ENCODE results near the gene QSOX2. TPM values are rescaled to one million over a fixed set of nuclear protein-coding genes. Genes with fewer than 3 reads are reported as not detected.

Gene QSOX2
- total RNA-seq, 6 experiments from 2014 or later = 20.1 to 24.9 (median 21.9) TPM

DNA sequence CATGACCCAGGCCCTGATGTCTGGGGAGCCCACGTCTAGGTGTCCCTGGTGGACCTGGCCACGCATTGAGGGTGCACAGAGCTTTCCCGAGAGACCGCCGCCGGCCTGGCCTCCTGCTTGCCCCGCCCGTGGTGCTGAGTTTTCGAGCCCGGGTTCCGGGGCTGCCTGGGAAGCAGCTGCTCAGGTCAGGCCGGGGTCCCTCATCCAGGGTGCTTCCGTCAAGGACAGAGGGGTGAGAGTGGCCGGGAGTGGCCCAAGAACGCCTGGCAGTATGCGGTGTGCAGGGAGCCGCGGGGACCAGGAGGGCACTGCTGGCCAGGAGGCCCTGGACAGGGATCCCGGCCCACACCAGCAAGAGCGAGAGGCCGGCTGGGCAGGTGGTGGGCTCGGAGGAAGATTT lies 38.7 kb upstream of the QSOX2 start:
- no peak overlapping the region for H3K4me3 Mint-ChIP-seq
- no peaks in the 10 kb centered on the region for H3K36me3 Mint-ChIP-seq (ENCODE audit: low read depth)
- no peak overlapping the region for H3K27ac Mint-ChIP-seq
- peaks cover 24% of the 10 kb centered on the region for H3K27me3 Mint-ChIP-seq (ENCODE audit: insufficient read depth)
- DNase-seq = no peak
- peaks cover 5% of the 10 kb centered on the region; the same call in 1 of the 2 replicates for H3K9me3 Mint-ChIP-seq
- TF ChIP-seq, protein P1, sequence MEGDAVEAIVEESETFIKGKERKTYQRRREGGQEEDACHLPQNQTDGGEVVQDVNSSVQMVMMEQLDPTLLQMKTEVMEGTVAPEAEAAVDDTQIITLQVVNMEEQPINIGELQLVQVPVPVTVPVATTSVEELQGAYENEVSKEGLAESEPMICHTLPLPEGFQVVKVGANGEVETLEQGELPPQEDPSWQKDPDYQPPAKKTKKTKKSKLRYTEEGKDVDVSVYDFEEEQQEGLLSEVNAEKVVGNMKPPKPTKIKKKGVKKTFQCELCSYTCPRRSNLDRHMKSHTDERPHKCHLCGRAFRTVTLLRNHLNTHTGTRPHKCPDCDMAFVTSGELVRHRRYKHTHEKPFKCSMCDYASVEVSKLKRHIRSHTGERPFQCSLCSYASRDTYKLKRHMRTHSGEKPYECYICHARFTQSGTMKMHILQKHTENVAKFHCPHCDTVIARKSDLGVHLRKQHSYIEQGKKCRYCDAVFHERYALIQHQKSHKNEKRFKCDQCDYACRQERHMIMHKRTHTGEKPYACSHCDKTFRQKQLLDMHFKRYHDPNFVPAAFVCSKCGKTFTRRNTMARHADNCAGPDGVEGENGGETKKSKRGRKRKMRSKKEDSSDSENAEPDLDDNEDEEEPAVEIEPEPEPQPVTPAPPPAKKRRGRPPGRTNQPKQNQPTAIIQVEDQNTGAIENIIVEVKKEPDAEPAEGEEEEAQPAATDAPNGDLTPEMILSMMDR (IDR thresholded peaks at IDR 0.05) = no peak
- no peaks in the 10 kb centered on the region for H3K4me1 Mint-ChIP-seq (ENCODE audit: low read depth)

DNA sequence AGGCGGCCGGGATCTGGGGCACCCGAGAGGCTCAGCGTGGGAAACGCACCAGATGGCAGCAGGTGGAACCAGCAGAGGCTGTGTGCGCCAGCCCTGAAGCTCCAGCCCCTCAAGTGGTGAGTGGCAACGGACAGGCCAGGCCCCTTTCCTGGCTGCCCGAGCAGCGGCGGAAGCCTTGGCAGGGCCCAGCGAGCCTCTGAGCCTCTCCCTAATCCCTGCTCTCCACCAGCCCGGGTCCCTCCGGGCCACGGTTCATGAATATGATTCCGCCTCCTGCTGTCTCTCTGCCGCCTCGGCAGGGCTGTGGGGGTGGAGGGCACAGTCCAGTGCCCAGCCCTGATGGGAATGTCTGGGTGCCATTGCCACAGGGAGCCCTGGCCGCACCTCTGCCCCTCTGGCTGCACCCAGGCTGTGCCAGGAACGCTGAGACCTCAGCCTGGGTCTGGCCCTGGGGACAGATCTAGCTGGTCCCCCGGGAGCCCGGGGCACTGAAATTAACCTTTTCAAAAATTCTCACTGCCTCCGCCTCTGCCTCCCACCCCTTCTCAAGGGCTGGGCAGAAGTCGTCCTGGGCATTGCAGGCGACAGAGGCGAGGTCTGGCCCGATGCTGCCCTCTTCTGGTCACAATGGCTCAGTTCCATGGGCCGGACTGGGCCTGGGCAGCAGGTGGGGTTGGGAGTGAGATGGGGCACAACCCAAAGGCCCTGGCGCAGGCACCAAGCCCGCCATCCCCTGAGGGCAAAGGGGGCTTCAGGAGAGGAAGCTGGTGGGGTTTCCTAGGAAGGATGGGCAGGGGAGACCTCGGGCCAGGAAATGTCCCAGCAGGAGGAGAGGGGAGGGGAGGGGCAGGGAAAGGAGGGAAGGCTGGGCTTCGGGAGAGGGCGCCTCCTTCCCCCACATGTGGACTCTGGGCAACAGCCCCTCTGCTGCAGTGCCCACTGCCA lies 38.0 kb upstream of the QSOX2 start:
- Mint-ChIP-seq H3K36me3 (ENCODE audit: low read depth) (no peaks in the 10 kb centered on the region), H3K4me1 (ENCODE audit: low read depth) (no peaks in the 10 kb centered on the region), H3K27me3 (ENCODE audit: insufficient read depth) (peaks cover 32% of the 10 kb centered on the region), H3K27ac (no peak overlapping the region), H3K9me3 (peaks cover 5% of the 10 kb centered on the region; the same call in 1 of the 2 replicates), H3K4me3 (no peak overlapping the region)
- DNase-seq = peak; percentile 50
- TF ChIP-seq, protein P1 (IDR thresholded peaks at IDR 0.05) = peak; percentile 91

DNA sequence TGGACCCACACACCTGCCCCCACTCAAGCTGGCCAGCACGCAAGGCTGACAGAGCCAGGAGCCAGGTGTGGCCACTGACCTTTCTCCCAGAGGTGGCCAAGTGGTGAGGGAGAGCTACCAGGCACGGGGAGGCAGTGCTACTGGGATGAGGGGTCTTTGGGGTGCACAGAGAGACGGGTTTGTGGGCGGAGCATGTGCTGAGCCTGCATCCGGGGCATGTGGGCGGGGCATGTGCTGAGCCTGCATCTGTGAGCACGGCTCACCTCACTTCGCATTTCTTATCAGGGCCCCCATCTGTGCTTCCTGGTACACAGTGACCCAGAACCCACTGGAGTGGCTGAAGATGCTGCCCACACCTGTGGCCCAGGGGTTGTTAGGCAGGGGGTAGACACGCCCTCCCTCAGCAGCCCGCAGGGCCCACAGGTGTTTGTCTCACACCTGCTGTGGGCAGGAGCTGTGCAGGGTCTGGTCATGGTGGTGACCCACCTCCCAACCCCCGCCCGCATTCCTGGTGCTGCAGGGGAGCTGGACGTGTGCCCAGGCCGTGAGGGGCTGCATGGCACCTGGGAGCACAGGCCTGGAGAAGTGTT lies 36.8 kb upstream of the QSOX2 start:
- Mint-ChIP-seq H3K9me3 (peaks cover 5% of the 10 kb centered on the region; the same call in 1 of the 2 replicates), H3K27ac (no peak overlapping the region), H3K36me3 (ENCODE audit: low read depth) (no peaks in the 10 kb centered on the region), H3K27me3 (ENCODE audit: insufficient read depth) (peaks cover 38% of the 10 kb centered on the region), H3K4me3 (no peak overlapping the region), H3K4me1 (ENCODE audit: low read depth) (no peaks in the 10 kb centered on the region)
- DNase-seq = no peak
- TF ChIP-seq, protein P1 (IDR thresholded peaks at IDR 0.05) = no peak

DNA sequence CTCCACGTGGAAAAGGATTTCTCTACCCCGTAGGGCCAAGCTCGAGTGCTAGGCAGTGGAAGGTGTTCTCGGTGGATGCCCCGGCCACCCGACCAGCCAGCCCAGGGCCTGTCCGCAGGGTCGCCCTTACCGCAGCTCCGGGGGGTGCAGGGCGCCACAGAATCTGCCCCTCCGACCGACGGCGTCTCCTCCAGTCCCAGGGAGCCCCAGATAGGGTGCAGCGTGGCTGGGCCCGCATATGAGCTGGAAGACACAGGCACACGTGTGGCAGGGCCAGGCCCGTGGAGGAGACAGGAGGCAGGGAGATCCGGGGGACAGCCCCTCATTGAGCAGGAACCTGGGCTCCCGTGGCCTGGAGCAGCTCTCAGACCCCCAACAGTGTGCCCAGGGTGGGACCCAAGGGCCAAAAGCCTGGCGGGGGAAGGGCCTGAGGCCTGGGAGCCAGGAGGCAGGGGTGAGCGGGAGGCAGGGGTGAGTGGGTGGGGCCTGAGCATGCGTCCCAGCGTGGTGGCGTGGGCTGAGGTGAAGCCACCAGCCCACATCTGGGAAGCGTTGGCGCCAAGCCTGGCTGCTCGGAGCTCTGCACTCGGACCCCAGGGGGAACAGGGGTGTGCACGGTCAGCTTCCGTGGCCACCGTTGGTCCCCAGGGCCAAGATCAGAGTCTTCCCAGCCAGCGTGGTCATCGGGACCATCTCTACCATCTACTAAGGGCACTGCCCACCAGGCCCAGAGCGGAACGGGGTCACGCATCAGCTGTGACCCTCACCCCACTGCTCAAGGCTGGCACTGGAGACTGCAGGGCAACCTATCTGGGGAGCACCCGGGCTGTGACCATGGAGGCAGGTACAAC lies 36.0 kb upstream of the QSOX2 start:
- peaks cover 33% of the 10 kb centered on the region for H3K27me3 Mint-ChIP-seq (ENCODE audit: insufficient read depth)
- no peak for DNase-seq
- H3K4me1 Mint-ChIP-seq (ENCODE audit: low read depth) = no peaks in the 10 kb centered on the region
- peaks cover 5% of the 10 kb centered on the region; the same call in 1 of the 2 replicates for H3K9me3 Mint-ChIP-seq
- H3K27ac Mint-ChIP-seq = no peak overlapping the region
- no peaks in the 10 kb centered on the region for H3K36me3 Mint-ChIP-seq (ENCODE audit: low read depth)
- no peak overlapping the region for H3K4me3 Mint-ChIP-seq
- TF ChIP-seq, protein P1 (IDR thresholded peaks at IDR 0.05) = no peak

Measured in HFFc6 (cell line).